Islet precursor cell (in vitro differentiated cells): ENCODE results near the gene CGN.
"Not testable (repeated sequence)": the region's sequence is repeated elsewhere in the genome, so short reads cannot be mapped to it uniquely, and the experiment has no call there.

Experiments
- DNase-seq: peaks from one replicate; pipeline ENCODE4 v3.0.0-alpha.2; 2018

The CGN gene

DNA sequence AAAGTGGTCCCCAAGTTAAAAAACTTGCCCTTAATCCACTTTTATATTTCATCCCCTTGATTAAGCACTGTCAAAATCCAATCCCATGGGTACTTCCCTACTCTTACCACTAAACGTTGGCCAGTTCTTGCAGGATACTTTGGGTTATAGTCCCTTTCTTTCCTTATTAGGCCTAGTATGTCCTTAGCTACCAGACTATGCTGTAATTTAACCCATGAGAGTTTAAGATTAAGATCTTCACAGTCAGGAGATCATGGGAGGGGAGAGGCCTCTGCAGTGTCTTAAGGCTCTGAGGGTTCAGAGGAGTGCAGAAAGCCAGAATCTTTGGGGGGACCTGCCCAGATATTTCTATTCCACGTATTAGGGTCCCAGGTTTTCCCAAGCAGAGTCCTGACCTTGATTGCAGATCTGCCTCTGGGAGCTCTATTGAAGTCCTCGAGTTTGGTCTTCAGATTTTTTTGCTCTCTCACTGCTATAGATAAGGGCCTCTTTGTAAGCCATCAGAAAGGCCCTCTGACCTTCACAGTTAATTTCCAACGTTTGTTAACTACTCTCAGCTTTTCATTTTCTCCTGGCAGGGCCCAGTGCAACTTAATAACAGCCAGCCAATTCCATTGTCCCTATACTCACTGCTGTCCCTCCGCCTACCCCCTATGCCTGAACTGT is 9.0 kb upstream of the CGN start:
- no peak for DNase-seq

- DNase-seq, result peak; percentile 90
Measured at GRCh38 chr1:151502859-151503780, 8.1 kb upstream of the CGN start.

- DNase-seq, result no peak
Measured at GRCh38 chr1:151504252-151504651, 6.9 kb upstream of the CGN start.

- DNase-seq, result no peak
Measured at GRCh38 chr1:151504759-151505158, 6.4 kb upstream of the CGN start.

- DNase-seq, result peak; percentile 93
Measured at GRCh38 chr1:151508833-151509232, 2.4 kb upstream of the CGN start.

DNA sequence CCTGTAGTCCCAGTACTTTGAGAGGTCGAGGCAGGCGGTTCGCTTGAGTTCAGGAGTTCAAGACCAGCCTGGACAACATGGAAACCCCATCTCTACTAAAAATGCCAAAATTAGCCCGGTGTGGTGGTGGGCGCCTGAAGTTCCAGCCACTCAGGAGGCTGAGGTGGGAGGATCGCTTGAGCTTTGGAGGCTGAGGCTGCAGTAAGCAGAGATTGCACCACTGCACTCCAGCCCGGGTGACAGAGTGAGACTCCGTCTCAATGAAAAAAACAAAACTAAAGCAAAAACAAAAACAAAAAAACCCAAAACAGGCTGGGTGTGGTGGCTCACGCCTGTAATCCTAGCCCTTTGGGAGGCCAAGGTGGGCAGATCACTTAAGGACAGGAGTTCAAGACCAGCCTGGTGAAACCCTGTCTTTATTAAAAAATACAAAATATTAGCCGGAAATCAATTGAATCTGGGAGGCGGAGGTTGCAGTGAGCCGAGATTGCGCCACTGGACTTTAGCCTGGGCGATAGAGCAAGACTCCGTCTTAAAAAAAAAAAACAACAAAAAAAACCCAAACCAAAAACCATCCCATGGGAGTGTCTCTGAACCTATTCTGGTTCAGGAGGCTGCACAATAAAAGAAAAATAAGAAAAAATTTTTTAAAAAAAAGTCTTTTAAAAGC is 1.7 kb upstream of the CGN start:
- no peak for DNase-seq

DNA sequence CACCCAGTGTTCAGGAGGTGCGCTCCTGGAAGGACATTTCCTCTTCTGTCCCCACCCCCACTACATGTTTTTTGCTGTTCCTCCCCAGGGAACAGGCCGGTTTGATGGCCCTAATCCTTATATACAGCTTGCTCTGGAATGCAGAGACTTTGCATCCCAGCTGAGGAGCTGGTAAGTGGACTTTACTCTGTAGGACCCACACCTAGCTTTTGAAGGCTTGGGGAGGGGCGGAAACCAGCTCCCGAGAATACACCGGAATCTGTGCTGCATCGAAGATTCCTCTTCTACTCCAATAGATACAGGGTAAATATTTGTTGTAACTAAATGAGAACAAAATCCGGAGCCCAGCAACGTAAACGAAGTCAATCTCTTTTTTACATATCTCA is 1.2 kb upstream of the CGN start:
- DNase-seq, result peak; percentile 77

- DNase-seq, result no peak
Measured at GRCh38 chr1:151510614-151510956, 602 bp upstream of the CGN start.

GRCh38 chr1:151511636-151512215 is 539 bp downstream of the CGN start:
- DNase-seq, result peak; percentile 96

GRCh38 chr1:151512326-151512725 is 1.1 kb downstream of the CGN start:
- peak; percentile 91 for DNase-seq

DNA sequence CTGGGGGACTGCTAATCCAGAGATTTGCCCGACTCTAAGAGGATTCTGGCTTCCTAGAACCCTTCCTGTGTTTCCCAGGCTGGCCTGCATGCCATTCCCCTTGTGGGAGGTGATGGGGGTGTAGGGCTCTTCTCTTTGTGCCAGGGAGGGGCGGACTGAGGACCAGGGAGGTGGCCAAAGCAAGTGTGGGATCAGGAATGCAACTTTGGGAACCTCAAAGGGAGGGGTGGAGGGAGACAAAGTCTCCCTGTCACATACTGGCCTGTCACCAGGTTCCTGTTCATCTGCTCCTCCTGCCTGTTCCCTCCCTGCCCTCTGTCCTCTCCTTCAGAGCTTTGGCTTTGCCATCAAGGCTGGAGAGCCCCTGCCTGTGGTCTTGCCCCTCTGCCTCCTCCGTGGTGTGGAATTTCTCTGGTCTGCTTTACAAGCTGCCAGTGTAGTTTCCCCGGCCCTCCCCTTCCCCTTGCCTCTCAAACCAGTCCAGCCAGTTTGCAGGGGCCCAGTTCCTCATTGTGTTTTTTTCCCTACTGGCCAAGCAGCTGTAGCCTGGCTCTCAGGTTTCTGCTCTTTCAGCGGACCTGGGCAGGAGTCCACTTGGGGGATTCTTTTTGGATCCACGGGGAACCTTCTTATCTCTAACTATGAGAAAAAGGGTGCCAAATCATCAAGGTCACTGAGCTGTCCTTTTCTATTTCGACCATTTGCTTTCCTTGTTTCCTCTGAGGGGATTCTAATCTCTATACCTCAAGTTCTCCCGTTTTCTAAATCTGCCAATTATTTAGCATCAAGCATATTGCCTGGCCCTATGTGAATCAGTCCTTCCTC is 1.8 kb downstream of the CGN start:
- peak; percentile 98 for DNase-seq

- peak; percentile 96 for DNase-seq
Measured at GRCh38 chr1:151513626-151514121, 2.5 kb downstream of the CGN start.

GRCh38 chr1:151514366-151514765 is 3.2 kb downstream of the CGN start:
- no peak for DNase-seq

DNA sequence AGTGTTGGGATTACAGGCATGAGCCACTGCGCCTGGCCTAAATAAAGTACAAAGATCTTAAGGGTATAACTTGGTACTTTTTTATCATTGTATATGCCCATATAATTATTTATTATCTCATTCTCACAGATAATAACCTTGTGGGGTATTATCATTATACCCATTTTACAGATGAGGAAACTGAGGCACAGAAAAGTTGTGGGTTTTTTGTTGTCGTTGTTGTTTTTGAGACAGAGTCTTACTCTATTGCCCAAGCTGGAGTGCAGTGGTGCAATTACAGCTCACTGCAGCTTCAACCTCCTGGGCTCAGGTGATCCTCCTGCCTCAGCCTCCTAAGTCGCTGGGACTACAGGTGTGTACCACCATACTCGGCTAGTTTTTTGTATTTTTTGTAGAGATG is 4.1 kb downstream of the CGN start:
- no peak for DNase-seq

DNA sequence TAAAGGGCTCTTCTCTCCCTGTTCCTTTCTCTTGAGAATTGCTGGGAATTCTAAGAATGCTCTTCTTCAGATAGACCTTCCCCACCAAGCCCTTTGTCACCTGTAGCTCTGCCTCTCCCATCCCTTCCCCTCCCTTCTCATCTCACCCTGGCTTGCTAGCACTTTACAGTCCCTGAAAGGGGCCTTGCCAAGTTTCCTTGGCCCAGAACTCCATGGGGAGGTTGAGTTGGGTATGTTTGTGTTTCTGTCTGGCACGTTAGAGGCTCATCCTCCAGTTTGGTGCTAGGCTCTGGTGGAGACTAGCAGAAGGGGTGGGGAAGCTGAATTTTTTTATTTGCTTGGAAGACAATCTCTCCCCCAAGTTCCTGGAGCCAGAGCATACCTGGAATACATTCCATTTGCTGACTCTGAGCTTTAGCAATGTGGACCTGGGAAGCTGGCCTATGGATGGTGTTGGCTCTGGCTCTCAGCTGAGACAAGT is 4.9 kb downstream of the CGN start:
- peak; percentile 94 for DNase-seq

GRCh38 chr1:151518431-151518830 is 7.2 kb downstream of the CGN start:
- DNase-seq, result no peak

DNA sequence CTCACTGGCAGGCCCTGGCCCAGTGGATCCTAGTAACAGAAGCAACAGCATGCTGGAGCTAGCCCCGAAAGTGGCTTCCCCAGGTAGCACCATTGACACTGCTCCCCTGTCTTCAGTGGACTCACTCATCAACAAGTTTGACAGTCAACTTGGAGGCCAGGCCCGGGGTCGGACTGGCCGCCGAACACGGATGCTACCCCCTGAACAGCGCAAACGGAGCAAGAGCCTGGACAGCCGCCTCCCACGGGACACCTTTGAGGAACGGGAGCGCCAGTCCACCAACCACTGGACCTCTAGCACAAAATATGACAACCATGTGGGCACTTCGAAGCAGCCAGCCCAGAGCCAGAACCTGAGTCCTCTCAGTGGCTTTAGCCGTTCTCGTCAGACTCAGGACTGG is 7.7 kb downstream of the CGN start:
- DNase-seq, result no peak

DNA sequence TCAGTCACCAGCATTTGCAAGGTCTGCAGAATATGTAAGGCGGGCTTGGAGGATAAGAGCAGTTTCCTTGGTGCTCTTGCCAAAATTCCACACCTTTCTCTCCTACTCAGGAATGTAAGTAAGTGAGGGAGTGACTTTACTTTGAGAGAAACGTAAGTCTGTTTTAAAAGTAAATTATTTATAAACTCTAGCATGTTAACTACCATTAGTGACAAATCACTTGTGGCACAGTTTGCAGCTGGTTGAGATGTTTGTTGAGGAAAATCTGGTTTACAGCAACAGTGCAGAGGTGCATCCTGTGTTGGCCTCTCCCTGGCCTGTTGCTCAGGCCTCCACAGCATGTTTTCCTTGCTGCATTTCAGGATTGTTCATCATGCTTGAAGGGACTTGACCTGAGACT is 8.5 kb downstream of the CGN start:
- DNase-seq, result no peak

GRCh38 chr1:151520359-151520758 is 9.2 kb downstream of the CGN start:
- no peak for DNase-seq

- DNase-seq, result not testable (repeated sequence)
Measured at GRCh38 chr1:151522427-151522826, 11.2 kb downstream of the CGN start.

GRCh38 chr1:151523326-151523725 is 12.1 kb downstream of the CGN start:
- no peak for DNase-seq

GRCh38 chr1:151524736-151525135 is 13.5 kb downstream of the CGN start:
- no peak for DNase-seq
